Activated CD4-positive, alpha-beta T cell treated with anti-CD3 and anti-CD28 coated beads for 1 hour (primary cell): Measurements from ENCODE around the gene UPF1.

ENCODE experiments used
- DNase-seq: peaks from one replicate; pipeline ENCODE4 v3.0.0-alpha.2; 2020

UPF1 gene

GRCh38 chr19:18878858-18879578 is 47.3 kb downstream of the UPF1 start:
- DNase-seq = no peak

GRCh38 chr19:18879579-18880373 is 48.0 kb downstream of the UPF1 start:
- no peak for DNase-seq

GRCh38 chr19:18881491-18881890 is 49.7 kb downstream of the UPF1 start:
- DNase-seq = no peak

GRCh38 chr19:18883526-18884304 is 52.0 kb downstream of the UPF1 start:
- DNase-seq = no peak

- no peak for DNase-seq
Measured at GRCh38 chr19:18886972-18887371, 55.2 kb downstream of the UPF1 start.

- DNase-seq = no peak
Measured at GRCh38 chr19:18889949-18890745, 58.4 kb downstream of the UPF1 start.

- DNase-seq = no peak
Measured at GRCh38 chr19:18893587-18894253, 62.0 kb downstream of the UPF1 start.

GRCh38 chr19:18894254-18895037 is 62.7 kb downstream of the UPF1 start:
- no peak for DNase-seq

GRCh38 chr19:18895038-18895823 is 63.5 kb downstream of the UPF1 start:
- no peak for DNase-seq

- no peak for DNase-seq
Measured at GRCh38 chr19:18895824-18896341, 64.1 kb downstream of the UPF1 start, which contains the start of gene CERS1. CERS1 (minus strand) TSS chr19:18896158; CDS start chr19:18896072, 86 bp downstream.

- no peak for DNase-seq
Measured at GRCh38 chr19:18896421-18896841, 64.7 kb downstream of the UPF1 start.

GRCh38 chr19:18897094-18898029 is 65.6 kb downstream of the UPF1 start:
- no peak for DNase-seq

- no peak for DNase-seq
Measured at GRCh38 chr19:18898081-18898606, 66.4 kb downstream of the UPF1 start.

- DNase-seq = no peak
Measured at GRCh38 chr19:18898607-18899408, 67.0 kb downstream of the UPF1 start.

- no peak for DNase-seq
Measured at GRCh38 chr19:18899624-18900560, 68.1 kb downstream of the UPF1 start.

GRCh38 chr19:18900700-18901481 is 69.1 kb downstream of the UPF1 start:
- no peak for DNase-seq
